Right kidney (tissue), 1 donor: ENCODE results near the gene CLSTN3.
"Not testable (repeated sequence)": the region's sequence is repeated elsewhere in the genome, so short reads cannot be mapped to it uniquely, and the experiment has no call there.

ENCODE experiments used
- DNase-seq: peaks from one replicate; pipeline ENCODE4 v3.0.0-alpha.2; 2016

Gene CLSTN3

GRCh38 chr12:7150841-7151240 is 20.7 kb downstream of the CLSTN3 start:
- no peak for DNase-seq

- no peak for DNase-seq
Observed at GRCh38 chr12:7151532-7151931, 21.4 kb downstream of the CLSTN3 start.

DNA sequence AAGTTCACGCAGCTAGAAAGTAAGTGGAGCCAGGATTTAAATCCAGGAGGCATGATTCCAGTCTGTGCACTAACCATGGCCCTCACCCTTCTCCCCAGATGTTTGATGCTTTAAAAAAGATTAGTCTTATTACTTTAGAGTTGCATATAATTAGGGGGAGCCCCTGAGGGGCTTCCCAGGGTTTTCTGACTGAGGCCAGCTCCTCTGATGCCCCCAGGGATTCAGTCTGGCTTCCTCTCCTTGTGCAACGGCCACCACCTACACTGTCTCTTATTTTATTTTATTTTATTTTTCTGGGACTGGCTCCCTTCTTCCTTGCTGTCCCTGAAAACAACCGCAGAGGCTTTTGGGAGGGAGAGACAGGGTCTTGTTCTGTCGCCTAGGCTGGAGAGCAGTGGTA is 22.6 kb downstream of the CLSTN3 start:
- no peak for DNase-seq

GRCh38 chr12:7154042-7154441 is 23.9 kb downstream of the CLSTN3 start:
- DNase-seq: no peak

GRCh38 chr12:7154901-7155470 is 24.8 kb downstream of the CLSTN3 start:
- DNase-seq: no peak

DNA sequence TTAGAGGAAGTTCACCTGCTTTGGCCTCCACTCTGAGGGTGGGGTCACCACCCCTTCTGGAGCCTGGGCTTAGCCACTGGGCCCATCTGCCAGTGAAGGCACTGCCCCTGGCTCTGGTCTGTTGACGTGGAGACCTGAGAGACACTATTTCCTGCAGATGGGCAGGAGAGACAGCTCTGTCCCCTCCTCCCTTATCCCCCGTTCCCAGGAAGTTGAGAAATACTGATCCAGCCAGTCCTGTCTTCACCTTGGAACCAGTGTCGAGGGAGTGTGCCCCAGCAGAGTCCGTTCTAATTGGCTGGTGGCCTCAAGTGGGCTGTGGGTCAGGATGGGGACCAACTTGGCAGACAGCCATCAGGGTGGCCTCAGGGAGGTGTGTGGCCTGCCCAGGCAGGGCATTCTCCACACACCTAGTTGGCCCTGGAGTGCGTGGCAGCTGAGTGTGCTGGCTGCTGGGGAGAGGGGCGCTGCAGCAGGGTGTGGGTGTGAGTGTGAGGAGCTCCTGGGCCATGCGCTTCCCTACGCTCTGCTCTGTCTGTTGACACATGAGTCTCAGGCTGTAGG is 25.4 kb downstream of the CLSTN3 start:
- no peak for DNase-seq

DNA sequence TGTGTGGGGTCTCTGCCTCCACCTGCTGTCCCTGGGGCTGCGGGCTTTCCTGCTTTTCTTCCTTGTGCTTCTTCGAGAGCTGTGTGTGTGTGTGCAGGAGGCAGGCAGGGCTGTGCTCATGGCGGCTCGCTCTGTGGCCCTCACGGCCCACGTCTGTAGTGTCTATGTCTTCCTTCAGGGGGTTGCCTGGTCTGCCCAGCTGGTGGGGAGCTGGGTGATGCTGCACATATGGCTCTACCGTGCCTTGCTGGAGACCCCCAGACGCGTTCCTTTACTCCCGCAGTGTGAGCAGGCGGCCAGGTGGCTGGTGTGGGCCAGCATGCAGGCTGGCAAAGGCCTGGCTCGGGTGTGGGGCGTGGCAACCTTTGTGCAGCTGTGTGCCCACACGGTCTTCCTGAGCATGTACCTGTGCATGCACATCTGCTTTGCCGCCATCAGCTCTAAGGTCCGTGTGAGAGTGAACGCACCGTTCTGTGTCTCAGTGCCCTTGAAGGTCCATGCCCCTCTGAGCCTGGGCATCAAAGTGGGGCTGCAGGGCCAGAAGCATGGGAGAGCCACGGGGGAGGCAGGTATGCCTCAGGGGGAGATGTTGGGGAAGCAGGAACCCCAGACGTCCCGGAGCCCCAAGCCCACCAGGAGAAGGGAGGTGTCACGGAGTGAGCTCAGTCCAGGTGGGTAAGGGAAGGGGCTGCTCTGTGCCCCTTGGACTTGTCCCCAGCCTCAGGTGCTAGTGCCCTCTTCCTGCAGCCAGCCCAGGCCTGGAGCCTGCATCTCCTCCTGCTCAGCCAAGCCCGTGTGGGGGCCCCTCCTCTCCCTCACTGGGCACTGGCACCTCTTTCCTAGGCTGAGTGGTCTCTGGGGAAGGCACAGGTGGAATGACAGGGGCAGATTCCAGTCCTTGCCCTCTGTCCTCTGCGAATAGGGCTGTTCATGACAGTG is 26.4 kb downstream of the CLSTN3 start:
- DNase-seq: no peak

GRCh38 chr12:7157391-7157790 is 27.2 kb downstream of the CLSTN3 start:
- DNase-seq: no peak

GRCh38 chr12:7158781-7159609 is 28.8 kb downstream of the CLSTN3 start:
- DNase-seq: no peak

GRCh38 chr12:7160183-7160582 is 30.0 kb downstream of the CLSTN3 start:
- DNase-seq: no peak

DNA sequence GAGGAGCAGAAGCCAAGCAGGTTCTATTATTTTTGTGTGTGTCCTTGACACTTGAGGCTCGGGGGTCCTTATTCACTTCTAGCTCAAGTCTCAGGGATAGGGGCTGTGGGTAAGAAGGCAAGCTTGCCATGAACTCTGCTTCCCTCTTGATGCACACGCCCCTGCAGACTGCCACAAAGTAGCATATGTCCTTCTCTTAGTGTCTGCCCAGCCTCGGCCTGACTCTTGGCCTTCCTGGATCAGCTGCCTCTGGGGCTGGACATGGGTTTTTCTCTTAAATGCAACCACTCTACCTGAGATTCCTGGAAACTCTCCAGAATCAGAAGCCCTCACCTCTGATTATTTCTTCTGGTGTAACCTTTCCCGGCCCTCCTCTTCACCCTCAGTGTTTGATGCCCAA is 31.2 kb downstream of the CLSTN3 start:
- no peak for DNase-seq

- no peak for DNase-seq
Observed at GRCh38 chr12:7161811-7162210, 31.6 kb downstream of the CLSTN3 start.

GRCh38 chr12:7162691-7163114 is 32.5 kb downstream of the CLSTN3 start:
- peak; percentile 33 for DNase-seq

GRCh38 chr12:7169951-7170350 is 39.8 kb downstream of the CLSTN3 start:
- DNase-seq: no peak

- no peak for DNase-seq
Observed at GRCh38 chr12:7171854-7172253, 41.7 kb downstream of the CLSTN3 start.

DNA sequence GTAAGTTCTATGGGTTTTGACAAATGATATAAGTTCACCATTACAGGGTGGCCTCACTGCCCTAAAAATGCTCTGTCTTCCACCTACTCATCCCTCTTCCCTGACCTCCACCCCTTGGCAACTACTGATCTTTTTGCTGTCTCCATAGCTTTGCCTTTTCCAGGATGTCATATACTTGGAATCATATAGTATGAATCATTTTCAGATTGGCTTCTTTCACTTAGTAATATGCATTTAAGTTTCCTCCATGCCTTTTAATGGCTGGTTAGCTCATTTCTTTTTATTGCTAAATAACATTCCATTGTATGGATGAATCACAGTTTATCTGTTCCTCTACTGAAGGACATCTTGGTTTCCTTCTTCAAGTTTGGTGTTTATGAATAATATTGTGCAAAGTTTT is 45.3 kb downstream of the CLSTN3 start:
- no peak for DNase-seq

DNA sequence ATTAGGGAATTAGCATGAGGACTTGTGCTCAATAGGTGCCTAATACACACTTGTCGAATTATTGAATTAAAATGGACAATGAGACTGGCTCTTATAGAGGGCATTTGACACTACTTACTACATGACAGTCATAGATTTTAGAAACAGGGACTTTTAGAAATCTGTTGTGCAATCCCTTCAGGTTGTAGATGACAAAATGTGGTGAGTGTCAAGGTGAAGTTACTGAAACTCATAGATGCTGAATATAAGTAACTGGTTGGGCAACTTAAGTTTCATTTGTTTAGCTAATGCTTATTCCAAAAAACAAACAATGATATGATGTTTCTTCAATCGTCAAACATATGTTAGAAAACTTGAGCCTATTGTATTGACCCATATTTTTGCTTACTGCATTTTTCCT is 46.4 kb downstream of the CLSTN3 start:
- DNase-seq: no peak

DNA sequence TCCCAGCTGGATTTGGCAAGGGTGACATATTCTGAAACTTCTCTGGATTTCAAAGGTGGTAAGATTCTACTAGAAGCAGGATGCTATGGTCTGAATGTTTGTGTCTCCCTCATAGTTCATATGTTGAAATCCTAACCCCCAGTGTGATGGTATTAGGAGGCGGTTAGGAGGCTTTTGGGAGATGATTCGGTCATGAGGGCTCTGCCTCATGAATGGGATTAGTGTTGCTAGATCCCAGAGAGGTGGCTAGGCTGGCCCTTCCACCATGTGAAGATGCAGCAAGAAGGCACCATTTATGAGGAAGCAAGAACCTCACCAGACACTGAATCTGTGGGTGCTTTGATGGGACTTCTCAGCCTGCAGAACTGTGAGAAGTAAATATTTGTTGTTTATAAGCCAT is 48.3 kb downstream of the CLSTN3 start:
- no peak for DNase-seq

GRCh38 chr12:7180685-7181084 is 50.5 kb downstream of the CLSTN3 start:
- no peak for DNase-seq

DNA sequence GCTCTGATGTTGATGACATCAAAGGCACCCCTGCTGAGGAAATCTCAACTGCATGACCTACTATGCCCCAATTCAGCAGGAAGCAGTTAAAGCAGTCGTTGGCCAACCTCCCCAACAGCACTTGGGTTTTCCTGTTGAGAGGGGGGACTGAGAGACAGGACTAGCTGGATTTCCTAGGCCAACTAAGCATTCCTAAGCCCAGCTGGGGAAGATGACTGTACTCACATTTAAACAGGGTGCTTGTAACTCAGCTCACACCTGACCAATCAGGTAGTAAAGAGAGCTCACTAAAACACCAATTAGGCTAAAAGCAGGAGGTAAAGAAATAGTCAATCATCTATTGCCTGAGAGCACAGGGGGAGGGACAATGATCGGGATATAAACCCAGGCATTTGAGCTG is 55.9 kb downstream of the CLSTN3 start:
- not testable (repeated sequence) for DNase-seq

- peak; percentile 78 for DNase-seq
Observed at GRCh38 chr12:7188562-7189397, 58.6 kb downstream of the CLSTN3 start.
